ENCODE results near the gene PKMYT1.
"Not testable (repeated sequence)": the region's sequence is repeated elsewhere in the genome, so short reads cannot be mapped to it uniquely, and the experiment has no call there.

The PKMYT1 gene

DNA sequence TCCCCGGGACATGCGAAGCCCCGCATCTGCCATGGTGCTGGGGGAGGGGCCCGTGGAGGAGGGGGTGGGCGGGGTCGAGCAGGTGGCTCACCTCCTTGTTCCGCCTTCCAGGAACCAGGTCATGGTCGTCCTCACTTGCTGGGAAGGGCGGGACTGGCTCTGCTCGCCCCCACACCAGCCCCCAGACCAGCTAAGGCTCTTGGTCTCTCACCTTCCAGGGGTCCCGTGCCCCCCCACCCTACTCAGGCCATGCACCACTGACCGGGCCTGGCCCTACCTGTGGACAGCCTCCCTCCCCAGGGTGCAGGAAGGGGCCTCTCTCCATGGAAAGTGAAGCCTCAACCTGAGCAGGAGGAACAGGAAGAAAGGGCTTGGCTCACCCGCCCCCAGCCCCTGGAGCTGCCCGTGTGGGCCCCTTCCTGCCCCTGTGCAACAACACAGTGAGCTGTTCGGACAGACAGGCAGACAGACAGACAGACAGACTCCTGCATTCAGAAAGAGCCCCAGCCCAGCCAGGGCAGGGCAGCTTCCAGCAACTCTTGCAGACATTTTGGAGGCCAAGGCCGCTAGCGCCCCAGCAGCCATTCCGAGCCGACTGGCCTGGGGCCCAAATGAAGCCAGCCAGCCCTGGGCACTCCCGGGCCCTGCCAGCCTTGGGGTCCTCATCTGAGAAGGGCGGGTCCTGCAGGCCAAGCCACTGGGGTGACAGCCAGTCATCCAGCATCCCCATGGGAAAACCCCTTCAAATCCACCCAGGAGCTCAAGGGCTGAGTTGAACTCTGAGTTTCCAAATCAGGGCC lies 24.3 kb downstream of the PKMYT1 start:
- DNase-seq = no peak

GRCh38 chr16:2955438-2955778 lies 24.8 kb downstream of the PKMYT1 start:
- DNase-seq = no peak

GRCh38 chr16:2954656-2955381 lies 25.4 kb downstream of the PKMYT1 start:
- DNase-seq = no peak

- no peak for DNase-seq
Measured at GRCh38 chr16:2953706-2954627, 26.3 kb downstream of the PKMYT1 start.

DNA sequence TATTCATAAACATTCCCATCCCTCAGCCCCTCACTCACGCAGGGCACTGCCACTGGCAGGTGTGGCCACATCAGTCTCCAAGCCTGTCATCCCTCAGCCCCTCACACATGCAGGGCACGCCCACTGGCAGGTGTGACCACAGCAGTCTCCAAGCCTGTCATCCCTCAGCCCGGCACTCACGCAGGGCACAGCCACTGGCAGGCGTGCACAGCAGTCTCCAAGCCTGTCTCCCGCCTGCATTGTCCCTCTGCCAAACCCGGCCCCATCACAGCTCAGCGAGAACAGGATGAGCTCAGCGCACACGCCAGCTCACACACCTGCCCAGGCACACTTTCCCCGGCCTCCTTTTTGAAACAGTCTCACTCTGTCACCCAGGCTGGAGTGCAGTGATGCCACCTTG lies 27.6 kb downstream of the PKMYT1 start:
- DNase-seq = no peak

DNA sequence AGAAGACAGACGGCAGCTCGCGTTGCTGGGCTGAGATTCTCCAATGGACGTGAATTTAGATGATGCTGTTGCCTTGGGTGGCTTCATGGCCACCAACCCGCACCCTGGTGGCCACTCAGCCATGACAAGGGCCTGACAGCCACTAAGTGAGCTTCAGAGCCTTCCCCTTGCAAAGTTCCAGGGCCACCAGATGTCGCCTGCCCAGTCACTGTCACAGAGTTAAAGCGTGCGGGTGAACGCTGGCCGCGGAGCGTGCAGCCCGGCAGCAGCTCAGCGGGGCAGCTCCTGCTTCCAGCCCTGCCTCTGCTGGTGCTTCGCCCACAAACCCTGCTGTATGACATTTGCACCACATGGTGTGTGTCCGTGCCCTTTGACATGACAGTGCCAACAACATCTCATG lies 29.5 kb downstream of the PKMYT1 start:
- DNase-seq = no peak

GRCh38 chr16:2950353-2950724 lies 29.9 kb downstream of the PKMYT1 start:
- no peak for DNase-seq

DNA sequence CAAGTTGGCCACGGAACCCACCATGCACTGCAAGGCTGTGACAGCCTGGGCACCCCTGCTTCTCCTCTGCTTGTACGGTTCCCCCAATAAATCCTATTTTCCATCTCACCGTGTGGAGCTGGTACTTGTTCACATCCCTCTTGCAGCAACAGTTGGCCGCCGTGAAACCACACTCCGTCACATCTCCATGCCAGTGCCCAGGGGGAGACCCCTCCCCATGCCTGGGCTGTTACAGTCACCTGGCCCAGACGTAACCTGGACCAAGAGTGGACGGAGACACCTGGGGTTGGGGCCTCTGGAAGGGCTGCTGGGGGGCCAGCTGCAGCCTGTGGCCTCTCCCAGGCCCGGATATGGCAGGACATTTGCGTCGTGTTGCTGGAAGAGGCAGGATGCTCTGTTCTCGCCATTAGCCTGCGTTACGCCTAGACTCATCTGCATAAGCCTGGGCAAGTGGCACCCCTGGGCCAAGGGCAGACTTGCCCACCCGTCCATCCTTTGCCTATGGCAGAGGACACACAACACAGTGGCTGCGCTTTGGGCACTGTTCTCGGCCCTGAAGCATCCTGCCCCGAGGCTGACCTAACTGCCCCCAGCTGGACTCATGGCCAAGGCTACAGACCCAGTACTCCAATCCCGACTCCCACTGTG lies 30.4 kb downstream of the PKMYT1 start:
- no peak for DNase-seq

DNA sequence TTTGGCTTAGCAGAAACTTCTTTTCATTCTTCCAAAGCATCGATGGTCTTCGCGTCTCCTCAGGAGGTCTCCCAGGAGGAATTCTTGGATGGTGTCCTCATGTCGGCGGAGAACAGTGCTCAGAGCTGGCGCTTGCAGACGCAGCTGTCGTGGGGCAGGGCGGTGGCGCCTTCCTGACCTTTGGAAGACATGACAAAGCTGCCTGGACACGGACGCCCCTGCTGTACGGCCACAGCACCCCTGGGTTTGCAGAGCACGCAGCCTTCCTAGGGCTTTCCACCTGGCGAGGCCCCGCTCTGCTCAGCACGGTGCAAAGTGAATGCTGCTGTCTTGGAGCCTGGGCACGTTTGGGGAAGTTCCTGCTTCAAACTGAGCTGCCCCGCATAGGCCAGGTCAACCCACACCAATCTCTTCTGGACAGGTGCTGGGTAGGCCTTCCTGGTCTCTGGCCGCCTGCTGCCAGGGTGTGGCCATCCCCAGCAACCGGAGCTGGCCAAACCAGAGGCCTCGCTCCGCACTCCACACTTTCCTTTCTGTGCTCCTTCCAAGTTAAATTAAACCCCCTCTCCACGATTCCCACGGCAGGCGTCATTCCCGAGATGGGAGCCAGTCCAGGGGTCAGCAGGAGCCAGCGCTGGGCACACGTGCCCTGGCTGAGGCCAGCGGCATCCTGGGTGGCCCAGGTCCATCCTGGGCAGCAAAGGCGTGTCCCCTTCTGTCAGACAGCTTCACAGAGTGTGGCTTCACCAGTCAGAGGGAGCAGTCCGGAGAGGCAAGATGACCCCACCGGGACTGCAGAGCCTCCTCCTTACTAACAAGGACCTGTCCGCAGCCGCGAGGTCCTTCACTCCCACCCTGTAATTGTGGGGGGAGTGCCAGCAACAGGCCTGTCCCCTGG lies 31.2 kb downstream of the PKMYT1 start:
- no peak for DNase-seq

DNA sequence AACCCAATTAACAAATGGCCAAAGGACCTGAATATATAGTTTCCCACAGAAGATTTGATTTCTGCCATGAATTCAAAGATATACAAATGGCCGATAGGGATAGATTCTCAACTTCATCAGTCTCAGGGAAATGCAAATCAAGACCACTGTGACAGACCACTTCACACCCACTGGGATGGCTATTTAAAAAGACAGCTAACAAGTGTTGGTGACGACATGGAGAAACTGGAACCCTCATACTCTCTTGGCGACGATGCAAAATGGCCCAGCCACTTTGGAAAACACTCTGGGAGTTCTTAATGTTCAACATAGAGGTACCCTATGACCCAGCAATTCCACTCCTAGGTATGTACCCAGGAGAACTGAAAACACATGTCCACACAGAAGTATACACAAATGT lies 33.6 kb downstream of the PKMYT1 start:
- DNase-seq = no peak

DNA sequence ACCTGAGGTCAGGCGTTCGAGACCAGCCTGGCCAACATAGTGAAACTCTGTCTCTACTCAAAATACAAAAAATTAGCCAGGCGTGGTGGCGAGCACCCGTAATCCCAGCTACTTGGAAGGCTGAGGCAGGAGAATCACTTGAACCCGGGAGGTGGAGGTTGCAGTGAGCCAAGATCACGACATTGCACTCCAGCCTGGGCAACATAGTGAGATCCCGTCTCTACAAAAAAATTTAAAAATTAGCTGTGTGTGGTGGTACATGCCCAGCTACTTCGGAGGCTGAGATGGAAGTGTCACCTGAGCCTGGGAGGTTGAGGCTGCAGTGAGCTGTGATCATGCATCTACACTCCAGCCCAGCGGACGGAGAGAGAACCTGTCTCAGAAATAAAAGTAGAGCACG lies 36.5 kb downstream of the PKMYT1 start:
- DNase-seq = not testable (repeated sequence)

DNA sequence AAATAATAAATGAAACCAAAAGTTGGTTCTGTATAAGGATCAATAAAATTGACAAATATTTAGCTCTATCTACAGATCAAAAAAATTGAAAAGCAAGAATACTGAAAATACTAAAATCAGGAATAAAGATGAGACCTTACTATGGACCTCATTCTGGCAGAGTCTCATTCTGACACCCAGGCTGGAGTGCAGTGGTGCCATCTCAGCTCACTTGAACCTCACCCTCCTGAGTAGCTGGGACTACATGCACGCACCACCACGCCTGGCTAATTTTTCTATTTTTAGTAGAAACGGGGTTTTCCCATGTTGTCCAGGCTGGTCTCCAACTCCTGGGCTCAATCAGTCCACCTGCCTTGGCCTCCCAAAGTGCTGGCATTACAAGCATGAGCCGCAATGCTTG lies 38.2 kb downstream of the PKMYT1 start:
- no peak for DNase-seq

DNA sequence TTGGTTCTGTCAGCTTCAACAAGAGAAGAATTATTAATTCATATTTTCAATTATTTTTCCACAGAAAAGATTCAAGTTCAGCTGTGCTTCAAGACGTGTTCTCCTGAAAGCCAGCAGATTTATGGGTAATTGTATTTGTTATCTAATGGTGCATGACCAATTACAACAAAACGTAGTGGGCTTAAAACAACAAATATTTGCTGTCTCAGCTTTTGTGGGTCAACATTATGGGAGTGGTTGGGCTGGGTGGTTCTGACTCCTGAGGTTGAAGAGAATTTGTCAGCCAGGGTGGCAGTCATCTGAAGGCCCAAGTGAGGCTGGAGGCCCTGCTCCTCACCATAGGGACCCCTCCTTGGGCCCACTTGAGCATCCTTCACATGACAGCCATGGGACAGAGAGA lies 40.3 kb downstream of the PKMYT1 start:
- no peak for DNase-seq

DNA sequence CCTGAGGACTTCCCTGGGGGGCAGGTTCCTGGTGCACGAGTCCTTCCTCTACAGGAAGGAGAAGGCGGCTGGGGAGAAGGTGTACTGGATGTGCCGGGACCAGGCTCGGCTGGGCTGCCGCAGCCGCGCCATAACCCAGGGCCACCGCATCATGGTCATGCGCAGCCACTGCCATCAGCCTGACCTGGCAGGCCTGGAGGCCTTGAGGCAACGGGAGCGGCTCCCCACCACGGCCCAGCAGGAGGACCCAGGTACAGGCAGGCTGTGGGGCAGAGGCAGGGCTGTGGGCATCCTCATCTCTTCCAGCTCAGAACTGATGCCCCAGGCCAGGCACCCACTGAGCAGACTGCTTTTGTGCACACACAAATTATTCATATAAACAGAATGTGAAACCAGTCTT lies 42.0 kb downstream of the PKMYT1 start:
- no peak for DNase-seq

- DNase-seq = no peak
Measured at GRCh38 chr16:2937170-2937569, 43.1 kb downstream of the PKMYT1 start.

GRCh38 chr16:2936436-2937011 lies 43.7 kb downstream of the PKMYT1 start:
- DNase-seq = no peak

GRCh38 chr16:2934450-2934849 lies 45.8 kb downstream of the PKMYT1 start:
- DNase-seq = no peak

DNA sequence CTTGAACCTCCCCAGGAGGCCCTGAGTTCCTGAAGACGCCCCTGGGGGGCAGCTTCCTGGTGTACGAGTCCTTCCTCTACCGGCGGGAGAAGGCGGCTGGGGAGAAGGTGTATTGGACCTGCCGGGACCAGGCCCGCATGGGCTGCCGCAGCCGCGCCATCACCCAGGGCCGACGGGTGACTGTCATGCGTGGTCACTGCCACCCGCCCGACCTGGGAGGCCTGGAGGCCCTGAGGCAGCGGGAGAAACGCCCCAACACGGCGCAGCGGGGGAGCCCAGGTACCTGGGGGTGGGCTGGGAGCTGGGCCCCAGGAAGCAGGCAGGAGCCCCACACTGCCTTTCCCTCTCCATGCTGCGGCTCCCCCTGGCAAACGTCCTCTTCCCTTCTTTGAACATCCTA lies 46.5 kb downstream of the PKMYT1 start:
- no peak for DNase-seq

GRCh38 chr16:2933136-2933535 lies 47.1 kb downstream of the PKMYT1 start:
- no peak for DNase-seq

DNA sequence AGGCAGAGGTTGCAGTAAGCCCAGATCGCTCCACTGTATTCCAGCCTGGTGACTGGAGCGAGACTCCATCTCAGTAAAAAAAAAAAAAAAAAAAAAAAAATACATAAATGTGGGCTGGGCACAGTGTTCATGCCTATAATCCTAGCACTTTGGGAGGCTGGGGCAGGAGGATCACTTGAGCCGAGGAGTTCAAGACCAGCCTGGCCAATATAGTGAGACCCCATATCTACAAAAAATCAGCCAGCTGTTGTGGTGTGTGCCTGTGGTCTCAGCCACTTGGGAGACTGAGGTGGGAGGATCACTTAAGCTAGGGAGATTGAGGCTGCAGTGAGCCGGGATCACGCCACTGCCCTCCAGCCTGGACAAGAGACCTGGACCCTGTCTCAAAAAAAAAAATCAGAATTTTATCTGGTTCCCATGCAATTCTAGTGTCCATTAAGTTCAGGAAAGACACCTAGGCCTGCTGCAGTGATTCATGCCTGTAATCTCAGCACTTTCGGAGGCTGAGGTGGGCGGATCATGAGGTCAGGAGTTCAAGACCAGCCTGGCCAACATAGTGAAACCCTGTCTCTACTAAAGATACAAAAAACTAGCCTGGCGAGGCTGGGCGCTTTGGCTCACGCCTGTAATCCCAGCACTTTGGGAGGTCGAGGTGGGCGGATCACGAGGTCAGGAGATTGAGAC lies 48.9 kb downstream of the PKMYT1 start:
- DNase-seq = not testable (repeated sequence)

DNA sequence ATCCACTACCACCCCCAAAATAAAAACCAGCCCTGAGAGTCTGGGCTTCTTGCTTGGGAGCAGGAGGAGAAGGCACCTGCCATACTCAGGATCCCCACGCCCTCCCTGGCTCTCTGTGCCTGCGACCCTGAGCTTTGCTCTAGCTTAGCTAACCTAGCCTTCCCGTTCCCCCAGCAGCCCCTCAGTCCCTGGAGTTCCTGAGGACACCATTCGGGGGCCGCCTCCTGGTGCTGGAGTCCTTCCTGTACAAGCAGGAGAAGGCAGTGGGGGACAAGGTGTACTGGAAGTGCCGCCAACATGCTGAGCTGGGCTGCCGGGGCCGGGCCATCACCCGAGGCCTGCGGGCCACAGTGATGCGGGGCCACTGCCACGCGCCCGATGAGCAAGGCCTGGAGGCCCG lies 50.0 kb downstream of the PKMYT1 start:
- DNase-seq = no peak
